ENCODE results near the gene SEPTIN11.

Gene SEPTIN11

DNA sequence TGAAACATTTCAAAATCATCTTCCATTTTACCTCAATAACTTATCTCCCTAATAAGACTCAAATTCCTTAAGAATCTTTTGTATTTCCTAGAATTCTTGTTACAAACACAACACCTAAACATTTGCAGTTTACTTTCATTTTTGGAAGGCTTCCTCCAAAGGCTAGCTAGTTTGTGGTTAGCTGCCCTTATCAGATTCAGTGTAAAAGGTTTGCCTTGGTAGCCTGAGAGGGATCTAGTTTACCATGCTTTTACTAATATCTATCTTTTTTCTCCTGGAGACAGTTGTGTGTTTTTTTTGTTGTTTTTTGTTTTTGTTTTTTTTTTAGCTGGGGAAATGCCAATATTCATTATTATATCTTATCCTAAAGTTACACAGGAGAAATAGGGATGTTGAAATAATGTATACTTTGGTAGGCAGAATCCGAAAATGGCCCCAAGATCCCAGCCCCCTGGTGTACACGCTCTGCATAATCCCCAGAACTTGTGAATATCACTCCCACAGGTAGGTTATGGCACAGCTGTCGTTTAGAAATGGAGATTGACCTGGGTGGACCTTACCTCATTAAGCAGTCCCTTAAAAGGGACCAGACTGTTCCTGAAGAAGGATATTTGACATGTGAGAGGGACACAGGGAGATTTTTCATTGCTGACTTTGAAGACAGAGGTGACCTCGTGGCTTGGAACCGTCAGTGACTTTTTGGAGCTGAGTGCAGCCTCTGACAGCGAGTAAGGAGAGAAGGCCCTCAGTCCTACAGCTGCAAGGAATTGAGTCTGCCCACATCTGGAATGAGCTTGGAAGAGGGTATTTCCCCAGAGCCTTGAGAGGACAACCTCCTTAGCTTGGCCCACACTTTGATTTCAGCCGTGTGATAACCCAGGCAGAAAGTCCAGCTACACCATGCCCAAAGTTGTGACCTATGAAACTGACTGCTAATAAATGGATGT, 33.4 kb downstream of the SEPTIN11 start:
- DNase-seq = peak in 1 of 2 donors; percentile 44

DNA sequence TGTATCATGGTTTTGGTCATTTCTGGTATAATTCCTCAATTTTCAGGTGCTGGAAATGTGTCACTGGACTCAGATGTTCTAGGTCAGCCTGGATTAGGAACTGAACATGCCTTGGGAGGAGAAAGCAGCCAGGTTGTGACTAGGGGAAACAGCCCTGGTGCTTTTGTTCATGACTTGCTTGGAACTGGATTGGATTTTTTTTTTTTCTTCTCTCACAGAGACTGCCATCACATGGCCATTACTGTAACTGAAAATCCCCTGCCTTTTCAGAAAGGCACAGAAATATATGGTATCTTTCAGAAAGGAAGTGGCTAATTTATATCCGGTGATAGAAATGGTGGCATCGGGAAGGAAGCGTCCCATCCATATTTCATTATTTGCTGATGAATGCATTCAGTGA, 34.6 kb downstream of the SEPTIN11 start:
- DNase-seq = peak in 1 of 2 donors; percentile 65

DNA sequence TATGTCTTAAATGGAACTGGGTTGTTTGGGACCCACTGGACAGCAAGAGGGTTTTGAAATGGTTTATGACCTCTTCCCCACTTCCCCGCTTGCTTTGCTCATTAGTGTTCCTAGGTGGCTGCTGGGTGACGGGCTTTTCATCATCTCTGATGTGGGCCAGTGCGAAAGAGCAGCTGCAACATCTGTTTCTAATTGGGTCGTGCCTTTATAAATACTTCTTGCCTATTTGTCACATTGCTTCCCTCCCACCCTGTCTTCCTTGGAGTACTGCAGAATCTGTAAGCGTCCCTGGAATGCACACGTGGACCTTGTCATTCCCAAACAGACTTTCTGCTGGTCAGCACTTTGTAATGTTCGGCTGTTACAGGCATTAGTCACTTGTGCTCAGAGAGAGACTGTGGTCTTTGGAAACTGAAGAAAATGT, 35.2 kb downstream of the SEPTIN11 start:
- DNase-seq = no peak

DNA sequence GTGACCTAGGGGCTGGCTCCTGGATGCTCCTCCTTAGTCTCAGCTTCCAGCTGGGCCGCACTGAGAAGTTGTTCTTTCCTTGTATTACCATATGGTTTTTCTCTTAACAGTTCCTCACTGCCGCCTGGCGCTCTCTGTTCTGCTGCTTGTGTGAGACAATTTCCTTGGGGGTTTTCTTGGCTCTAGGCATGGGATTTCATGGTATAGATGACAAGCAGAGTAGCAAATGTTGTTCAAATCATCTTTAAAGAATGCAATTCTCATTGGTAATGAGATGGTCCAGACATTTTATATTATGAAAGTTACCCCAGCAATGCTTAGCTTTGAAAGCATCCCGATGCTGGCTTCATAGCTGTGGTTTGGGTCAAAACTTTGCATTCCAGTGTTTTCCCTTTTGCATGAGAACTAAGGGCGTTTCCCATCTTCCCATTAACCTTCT, 37.6 kb downstream of the SEPTIN11 start:
- DNase-seq = no peak

DNA sequence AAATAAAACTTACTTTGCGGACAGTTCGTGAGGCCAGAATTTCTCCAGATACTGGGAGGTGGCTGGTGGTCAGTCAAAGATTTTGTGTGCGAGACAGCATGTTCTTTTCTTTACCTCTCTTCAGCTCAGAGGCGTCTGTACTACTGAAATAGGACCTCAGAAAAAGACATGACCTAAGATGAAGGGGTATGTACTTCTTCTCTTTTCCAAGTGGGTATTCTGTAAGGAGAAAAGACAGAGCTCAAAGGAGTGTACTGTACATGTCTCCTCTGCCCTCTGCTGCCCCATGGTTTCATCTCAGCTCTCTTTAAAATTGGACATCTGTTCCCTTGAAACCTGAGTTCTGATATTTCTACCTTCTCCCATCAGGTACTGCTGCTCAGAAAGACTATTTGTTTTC, 38.1 kb downstream of the SEPTIN11 start:
- DNase-seq = no peak

DNA sequence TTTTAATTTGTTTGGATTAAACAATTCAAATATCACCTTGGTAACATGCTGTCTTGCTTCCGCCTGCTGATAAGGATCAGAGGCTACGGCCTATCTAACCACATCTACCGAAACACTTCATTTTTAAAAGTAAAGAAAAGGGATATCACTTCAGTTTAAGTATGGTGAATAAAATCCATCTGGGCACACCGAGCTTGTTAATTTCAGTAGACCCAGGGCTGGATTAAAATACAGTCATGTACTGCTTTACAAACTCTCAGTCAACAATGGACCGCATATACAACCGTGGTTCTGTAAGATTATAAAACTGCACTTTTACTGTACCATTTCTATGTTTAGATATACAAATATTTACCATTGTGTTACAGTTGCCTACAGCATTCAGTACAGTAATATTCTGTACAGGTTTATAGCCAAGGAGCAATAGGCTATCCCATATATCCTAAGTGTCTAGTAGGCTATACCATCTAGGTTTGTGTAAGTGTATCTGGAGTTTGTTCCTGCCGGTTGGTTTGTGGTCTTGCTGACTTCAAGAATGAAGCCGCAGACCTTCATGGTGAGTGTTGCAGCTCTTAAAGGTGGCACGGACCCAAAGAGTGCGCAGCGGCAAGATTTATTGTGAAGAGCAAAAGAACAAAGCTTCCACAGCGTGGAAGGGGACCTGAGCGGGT, 40.0 kb downstream of the SEPTIN11 start:
- peak; percentile 78 to 88 for DNase-seq

DNA sequence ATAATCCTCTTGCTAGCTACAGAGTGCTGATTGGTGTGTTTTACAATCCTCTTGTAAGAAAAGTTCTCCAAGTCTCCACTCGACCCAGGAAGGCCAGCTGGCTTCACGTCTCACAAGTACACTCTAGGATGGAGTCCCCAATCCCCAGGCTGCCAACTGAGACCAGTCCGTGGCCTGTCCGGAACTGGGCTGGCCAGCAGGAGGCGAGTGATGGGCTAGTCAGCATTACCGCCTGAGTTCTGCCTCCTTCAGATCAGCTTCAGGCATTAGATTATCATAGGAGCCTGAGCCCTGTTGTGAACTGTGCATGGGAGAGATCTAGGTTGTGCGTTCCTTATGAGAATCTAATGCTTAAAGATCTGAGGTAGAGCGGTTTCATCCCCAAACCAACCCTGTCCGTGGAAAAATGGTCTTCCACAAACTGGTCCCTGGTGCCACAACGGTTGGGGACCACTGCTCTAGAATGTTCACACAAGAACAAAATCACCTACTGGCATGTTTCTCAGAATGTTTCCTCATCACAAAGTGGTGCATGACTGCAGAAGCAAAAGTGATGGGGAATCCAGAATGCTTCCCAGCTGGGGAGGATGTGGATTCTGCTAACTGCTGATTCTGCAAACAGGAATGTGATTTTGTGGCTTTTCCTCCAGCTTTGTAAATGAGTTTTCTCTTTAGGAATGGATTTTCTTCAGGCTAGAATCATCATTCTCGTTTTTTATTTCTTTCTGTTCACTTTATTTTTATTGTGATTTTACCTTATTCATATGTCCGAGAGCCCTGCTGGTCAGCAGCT, 40.9 kb downstream of the SEPTIN11 start:
- DNase-seq = no peak

DNA sequence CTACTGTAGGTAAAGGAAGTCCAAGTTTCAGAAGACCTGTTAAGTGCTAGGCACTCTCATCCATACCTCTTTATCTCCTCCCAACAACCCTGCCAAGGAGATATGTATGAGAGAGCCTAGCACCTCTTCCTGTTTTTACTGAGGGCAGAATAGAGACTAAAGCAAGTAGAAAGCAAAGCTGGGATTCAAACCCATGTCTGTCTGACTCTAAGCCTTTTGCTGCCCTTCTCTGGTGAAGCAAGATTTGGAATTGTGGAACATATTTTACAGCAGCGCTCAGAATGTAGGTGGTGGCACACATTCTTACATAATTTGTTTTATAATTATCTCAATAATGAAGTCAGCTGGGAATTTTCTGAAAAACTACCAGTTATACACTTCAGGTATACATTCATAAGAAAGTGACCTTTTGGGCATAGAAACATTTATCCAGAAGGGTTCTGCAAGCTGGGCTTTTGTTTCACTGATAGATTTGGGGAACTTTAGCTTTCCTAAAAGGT, 41.7 kb downstream of the SEPTIN11 start:
- DNase-seq = no peak

DNA sequence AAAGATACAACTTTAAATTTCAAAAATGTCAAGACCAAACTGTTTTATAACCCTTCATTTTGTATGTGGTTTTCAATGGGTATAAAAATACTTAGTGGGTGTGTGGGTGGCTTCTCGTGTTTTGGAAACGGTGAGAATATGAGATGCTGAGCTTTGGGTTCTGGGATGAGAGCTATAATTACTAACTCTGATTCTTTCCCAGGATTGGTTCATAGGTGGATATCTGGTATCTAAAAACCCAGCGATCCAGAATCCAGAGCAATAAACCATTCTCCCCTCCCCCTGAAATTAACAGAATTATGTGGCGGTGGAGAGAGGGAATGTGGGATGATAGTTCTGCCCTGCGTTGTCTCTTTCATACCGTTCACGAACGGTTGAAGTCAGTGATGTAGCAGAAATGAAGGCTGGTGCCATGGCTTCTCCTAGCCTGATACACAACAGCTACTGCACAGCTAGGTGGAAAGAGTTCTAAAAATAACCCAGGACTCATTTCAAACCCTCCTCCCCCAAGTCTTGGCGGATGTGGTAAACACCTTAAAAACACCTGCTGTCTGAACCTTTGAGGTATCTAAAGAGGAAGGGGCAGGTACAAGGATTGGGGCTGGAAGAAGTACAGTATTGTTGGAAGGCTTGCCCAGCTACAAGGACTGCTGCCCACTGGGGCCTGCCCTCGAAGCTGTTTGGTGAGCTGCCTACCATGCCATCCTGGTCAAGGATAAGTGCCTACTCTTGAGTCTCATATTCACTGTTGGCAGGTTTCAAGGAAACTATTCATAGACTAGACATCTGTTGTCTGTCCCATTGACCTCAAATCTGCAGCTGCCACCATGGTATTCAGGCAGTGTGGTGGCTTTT, 44.5 kb downstream of the SEPTIN11 start:
- peak; percentile 71 to 83 for DNase-seq

DNA sequence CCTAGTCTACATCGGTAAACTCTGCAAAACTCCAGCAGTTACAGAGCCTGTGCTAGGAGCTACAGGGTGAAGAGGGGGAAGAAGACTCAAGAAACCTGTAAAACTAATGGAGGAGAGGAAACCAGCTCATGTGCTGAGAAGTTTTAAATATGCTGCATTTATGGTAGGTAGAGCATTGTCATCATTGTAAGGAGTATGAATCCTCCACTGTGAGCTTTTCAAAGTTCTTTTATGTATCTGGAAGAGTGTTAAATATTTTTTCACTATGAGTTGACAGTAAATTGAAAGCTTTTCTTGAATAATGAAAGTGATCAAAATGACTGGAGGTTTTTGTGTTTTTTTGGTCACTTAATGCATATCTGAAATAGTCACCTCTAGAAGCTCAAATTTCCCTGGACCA, 46.2 kb downstream of the SEPTIN11 start:
- DNase-seq = no peak

DNA sequence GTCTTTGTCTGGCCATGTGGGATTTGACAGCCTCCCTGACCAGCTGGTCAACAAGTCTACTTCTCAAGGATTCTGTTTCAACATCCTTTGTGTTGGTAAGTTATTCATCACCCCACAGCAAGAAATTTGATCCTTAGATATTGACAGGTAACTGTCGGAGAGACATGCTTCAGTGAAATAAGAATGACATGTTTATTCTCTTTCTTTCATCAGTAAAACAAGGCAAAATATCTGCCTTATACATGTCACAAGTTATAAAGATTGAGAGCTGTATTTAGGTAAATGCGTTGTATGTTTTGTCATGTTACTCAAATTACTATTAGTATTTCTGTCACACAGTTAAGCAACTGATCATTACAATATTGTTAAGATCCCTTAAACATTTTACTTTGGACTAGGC, 46.9 kb downstream of the SEPTIN11 start:
- DNase-seq = no peak

DNA sequence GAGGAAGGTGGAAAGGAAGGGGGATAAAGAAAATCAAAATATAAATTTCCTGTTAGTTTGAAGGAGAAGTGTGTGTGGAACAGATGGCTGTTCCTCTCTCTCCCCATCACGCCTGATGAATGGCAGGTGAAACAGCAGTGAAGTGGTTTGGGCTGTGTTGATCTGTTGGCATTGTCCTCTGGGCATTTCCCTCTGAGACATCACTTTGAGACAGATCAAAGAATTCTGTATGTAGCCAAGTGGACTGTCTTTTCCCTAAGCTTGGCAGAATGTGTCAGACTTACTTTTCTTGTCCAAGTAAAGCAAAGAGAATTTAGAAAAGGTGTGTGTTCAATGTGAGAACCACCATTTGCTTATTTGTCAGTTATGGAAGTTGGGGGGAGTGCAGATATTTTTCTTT, 47.5 kb downstream of the SEPTIN11 start:
- DNase-seq = no peak

DNA sequence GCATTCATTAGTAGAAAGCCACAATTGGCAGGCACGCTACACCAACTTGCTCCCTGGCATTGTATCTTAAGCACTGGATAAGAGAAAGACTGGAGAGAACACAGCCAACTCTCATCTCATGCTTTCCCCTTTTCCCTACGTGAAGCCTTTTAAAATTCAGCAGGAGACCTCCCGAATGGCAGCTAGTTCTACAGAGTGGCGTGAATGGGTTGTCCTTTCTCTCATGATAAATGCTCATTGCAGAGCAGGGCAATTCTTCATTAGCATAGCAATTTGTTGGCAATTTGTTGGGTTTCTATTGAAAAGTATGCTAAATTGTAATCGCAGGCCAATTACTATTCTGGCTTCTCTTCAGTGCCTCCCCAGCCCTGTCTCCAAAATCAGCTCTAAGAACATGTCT, 48.0 kb downstream of the SEPTIN11 start:
- no peak for DNase-seq

DNA sequence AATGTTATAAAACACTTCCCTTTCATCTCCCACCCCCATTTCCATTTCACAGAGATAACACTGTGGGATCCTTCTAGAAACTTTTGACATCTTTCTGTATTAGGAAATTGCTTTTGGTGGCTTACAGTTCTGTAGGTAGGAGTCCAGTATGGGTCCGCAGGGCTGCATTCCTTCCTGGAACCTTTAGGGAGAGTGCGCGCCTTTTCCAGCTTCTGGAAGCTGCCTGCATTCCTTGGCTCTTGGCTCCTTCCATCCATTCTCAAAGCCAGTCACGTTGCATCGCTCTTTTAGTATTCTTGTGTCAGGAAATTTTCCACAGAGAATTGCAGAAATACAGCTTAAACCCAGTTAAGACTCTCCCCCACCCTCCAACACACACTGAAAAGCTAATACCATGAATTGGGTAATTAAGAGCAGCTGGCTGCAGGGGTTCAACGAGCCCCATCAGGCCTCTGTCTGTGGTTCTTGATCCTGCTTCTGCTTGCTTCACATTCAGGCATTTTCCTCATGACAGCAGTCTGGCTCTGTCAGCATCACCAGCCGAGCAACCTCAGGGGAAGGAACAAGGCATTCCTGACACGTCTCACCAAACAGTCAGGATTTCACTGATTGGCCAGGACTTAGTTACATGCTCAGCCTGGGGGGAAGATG, 48.8 kb downstream of the SEPTIN11 start:
- no peak for DNase-seq

Measured in CD4-positive, alpha-beta T cell treated with Interleukin-4 for 1 hour (primary cell).